GM18870 (cell line): ENCODE results near the gene PRDX3.

Experiments used
- ATAC-seq: cut with Tn5 transposase; IDR thresholded peaks from one replicate; pipeline ENCODE4 v1.9.1; 2021; ENCODE audit warnings: moderate library complexity; ENCODE audit not compliant: unreplicated experiment

The PRDX3 gene

GRCh38 chr10:119178372-119179119, at the start of gene PRDX3:
Gene PRDX3 (minus strand): TSS chr10:119178812. CDS start chr10:119178790, 22 bp downstream.
- ATAC-seq: peak; percentile 75

DNA sequence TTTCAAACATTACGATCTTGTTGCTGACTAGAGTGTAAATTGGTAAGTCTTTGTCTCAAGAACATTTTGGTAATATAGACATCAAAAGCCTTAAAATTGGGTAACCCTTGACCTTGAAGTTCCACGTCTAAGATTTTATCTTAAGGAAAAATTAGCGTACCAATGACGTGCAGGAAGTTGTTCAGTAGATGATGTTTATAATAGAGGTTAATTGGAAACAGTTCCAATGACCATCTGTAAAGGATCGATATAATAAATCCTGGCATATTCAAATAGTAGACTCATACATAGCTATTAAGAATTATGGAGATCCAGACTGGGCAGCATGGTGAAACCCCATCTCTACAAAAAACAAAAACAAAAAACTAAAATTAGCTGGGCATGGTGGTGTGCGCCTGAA, 49.2 kb upstream of the PRDX3 start:
- no peak for ATAC-seq

- ATAC-seq: no peak
Observed at GRCh38 chr10:119225083-119225658, 46.6 kb upstream of the PRDX3 start.

GRCh38 chr10:119222966-119223386, 44.4 kb upstream of the PRDX3 start:
- no peak for ATAC-seq

DNA sequence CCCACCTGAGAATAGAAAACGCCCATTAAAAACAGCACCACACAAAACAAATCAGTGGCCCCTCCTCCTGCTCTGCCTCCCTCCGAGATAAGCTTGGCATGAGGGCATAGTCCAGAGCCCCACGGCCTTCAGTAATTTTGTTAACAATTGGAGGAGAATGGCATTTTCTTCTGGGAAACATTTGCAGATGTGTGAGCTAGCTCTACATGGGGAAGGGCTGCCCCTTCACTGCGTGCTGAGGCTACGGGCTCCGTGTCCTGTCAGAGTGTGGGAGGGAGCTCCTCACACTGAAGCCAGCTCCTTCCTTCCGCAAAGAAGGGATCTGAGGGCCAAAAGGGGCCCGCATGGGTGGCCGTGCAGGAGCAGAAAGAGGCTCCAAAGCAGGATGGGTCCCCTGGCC, 43.9 kb upstream of the PRDX3 start:
- ATAC-seq: no peak

DNA sequence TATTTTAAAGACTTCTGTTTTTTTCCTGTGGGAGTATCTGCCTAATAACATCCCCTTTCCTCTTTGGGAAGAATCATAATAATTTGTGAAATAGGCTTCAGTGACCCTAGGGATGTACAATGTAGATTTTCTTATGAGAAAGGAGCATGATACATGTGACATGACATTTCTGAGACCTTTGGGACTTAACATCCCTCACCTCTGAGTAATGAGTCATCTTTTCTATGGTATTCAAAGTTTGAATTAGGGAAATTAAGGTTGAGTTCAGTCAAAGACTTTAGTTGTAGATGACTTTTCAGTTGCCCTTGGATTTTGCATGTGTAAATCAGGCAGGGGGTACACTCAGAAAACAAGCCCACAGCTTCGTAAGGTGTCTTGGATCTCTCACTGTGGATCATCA, 43.1 kb upstream of the PRDX3 start:
- ATAC-seq: no peak

- ATAC-seq: no peak
Observed at GRCh38 chr10:119221201-119221600, 42.6 kb upstream of the PRDX3 start.

DNA sequence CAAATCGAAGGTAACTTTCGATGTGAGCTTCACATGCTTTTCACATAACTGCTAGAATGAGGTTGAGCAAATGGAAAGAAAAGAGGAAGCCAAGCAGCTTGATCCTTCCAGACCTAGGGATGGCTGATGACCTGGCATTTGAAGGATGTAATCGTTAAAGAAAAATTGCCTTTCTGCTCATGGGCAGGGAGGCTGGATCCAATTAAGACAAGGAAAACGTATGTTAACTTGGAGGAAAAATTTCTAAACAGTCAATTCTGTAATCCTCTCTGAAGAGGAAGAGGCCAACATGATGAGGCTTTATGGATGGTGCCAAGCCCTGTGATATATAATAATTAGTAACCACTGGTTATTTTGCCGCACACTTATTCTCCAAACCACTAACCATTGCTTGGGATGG, 41.3 kb upstream of the PRDX3 start:
- ATAC-seq: no peak

GRCh38 chr10:119217991-119218490, 39.4 kb upstream of the PRDX3 start:
- no peak for ATAC-seq

DNA sequence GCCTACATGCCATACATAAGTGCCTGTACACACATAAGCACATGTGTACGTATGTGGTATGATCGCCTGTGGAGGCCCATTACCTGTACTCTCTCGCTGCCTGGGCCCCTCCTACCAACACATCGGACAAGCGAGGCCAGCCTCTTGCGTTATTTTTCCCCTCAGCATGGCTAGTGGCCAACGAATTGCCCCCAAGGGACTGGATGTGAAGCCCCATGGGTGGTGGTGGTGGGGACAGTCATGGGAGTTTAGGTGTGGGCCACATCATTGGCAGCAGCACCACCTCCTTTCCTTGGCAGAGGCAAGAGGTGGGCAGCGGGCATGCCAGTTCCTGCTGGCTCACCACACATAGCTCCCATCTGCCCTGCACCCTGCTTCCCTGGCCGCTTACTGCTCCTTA, 38.8 kb upstream of the PRDX3 start:
- no peak for ATAC-seq

DNA sequence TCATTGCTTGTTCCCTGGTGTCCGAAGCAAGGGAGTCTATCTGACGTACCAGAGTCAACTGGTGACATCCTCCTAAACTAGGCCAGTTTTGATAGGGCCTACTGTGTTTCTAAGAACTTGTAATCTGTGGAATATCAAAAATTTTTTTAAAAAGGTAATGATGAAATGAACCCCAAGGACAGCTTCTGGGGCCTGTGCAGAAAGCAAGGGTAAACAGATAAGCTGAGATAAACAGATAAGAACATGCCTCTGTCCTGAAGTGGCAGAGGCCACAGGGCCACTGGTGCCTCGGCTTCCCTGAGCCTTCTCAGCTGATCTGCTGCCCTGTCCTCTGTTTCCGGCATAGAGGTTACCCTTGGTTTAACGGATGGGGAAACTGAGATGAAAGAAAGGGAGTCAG, 37.5 kb upstream of the PRDX3 start:
- no peak for ATAC-seq

DNA sequence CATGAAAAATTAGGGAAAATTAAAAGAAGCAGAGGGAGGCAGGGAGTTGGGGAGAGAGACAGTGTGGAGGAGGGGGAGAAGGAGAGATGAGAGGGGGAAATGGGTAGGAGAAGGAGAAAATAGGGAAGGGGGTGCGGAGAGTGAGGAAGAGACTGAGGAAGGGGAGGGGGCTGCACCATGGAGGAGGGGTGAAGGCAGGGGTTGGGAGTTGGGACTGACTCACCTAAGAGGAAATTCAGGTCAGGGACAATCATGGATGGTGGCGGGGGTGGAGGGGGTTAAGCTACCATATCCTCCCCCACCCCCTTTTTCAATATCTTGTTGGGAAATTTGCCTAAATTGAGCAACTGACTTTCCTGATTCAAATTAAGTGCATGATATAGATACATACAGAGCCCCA, 36.8 kb upstream of the PRDX3 start:
- ATAC-seq: no peak

DNA sequence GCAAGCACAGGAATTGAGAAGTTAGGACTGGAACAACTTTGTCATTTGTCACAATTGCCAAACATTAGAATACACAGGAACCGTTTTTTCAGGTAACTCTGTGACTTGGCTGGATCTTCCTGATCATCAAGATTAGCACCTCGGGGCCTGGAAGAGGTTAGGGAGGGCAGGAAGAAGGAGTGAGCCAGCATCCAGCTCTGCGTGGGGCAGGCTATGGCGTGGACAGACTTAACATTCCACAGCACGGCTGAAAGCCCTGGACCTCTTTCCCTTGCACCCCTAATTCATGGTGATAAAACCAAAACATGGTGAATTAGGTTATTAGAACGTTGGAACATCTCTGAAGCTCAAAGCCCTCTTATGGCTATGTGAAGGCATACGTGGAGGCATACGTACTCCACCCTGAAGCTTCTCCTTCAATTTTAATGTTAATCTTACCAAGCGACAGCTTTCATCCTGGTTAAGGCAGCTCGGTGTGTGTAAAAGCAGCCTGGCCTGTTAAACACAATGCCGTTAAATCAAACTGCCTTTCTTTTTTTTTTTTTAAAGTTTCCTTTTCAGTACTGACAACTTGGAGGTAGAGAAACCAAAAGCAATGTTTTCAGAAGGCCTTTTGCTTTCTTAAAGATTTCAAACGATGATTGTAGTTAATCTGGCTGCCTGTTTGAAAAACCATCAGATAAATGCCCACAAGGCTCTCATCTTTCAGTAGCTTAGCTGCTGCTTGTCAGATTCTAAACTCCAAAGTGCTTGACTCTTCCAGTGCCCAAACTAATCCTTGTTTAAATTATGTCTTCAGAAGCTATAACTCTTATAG, 33.2 kb upstream of the PRDX3 start:
- no peak for ATAC-seq

- no peak for ATAC-seq
Observed at GRCh38 chr10:119211176-119211575, 32.6 kb upstream of the PRDX3 start.

GRCh38 chr10:119210633-119211032, 32.0 kb upstream of the PRDX3 start:
- no peak for ATAC-seq

DNA sequence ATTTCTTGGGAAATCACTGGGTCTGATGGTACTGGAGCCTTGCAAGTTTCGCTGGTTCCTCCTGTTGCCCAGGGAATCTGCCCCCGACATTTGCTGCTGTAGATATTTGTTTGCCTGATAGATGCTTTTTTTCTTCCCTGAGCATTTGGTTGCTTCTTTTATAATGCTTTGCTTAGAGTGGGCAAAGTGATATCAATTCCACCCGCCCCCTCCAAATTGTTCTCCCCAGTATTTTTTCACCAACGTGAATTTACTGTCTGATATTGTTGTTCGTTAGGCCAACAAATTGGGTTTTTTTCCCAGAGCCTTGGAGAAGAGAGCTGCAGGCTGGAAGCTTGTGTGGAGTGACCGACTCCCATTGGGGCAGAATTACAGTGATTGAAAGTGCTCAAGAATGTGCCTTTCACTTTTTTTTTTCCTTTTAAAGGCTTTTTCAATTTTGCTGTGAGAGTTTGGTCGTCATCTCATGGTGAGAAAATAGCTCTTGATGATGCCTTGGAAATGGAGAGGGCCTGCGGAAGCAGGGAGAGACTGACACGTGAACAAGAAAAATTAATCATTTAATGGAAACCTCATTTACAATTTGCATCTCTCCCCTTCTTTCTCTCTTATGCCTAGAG, 31.2 kb upstream of the PRDX3 start:
- no peak for ATAC-seq

DNA sequence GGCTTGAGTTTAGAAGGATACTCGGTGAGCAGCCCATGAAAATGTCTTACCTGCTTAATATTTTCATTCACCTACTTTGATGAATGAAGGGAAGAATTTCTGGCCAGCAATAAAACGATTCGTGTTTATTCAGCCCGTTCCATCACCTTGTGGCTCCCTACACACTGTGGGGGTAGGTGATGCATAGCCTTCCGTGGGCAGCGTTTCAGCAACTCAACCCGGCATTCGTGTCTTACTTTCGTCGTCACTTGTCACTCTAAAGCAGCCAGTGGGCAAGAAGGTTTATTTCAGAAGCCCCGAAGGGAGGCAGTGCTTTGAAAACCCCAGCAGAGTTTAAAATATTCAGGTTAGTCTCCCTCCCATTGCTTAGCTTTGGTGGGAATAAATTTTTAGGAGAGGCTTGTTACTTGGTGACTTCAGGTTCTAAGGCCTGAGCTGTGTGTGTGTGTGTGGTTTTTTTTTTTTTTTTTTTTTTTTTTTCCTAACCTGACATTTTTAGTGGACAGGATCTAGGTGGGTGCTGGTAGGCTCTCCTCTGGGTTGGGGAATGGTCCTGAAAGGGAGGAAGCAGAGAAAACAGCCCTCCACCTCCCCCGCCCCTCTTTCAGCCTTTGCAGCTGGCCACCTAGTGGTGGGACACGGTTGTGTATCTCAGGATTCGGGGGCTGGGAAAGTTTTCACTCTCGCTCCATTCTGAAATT, 30.6 kb upstream of the PRDX3 start:
- ATAC-seq: no peak

GRCh38 chr10:119208553-119208940, 29.9 kb upstream of the PRDX3 start:
- no peak for ATAC-seq

GRCh38 chr10:119207713-119208552, 29.3 kb upstream of the PRDX3 start:
- ATAC-seq: peak; percentile 7

DNA sequence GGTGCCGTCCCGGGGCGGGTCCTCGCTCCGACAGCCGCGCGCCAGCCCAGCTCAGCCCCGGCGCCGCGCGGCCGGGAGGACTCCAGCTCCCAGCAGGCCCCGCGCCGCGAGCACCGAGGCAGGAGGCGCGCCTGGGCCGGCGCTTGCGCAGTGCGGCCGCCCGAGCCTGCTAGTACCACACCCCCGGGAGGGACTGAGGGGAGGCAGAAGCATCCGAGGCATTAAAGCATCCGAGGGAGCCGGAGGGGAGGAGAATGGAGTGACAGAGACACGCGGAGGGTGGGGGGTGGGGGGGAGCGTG, 28.7 kb upstream of the PRDX3 start, which contains the start of gene GRK5:
GRK5 (plus strand) TSS at position 206 of the 301 bp plus-strand sequence. CDS start 347 bp downstream, outside the sequence.
- peak; percentile 47 for ATAC-seq
